Vagina (tissue), 2 donors: Measurements from ENCODE around the gene PTPRM.

Source experiments
- CTCF ChIP-seq, 3 experiments: fragments of 450-650 bp in 2 of 3; fragments of 200-600 bp in 1 of 3; sonication (generic) in 1 of 3; IDR thresholded peaks; one replicate each; pipeline ENCODE4 v1.5.1; 2017 to 2019; ENCODE audit warnings: antibody characterized with exemption in 3 of 3, mild to moderate bottlenecking in 2 of 3, moderate library complexity in 2 of 3
- POLR2A ChIP-seq, 2 donors: fragments of 450-650 bp; IDR thresholded peaks; one replicate each; pipeline ENCODE4 v1.6.1; 2017; ENCODE audit warnings: antibody characterized with exemption in 2 of 2, mild to moderate bottlenecking in 2 of 2, moderate library complexity in 2 of 2

DNA sequence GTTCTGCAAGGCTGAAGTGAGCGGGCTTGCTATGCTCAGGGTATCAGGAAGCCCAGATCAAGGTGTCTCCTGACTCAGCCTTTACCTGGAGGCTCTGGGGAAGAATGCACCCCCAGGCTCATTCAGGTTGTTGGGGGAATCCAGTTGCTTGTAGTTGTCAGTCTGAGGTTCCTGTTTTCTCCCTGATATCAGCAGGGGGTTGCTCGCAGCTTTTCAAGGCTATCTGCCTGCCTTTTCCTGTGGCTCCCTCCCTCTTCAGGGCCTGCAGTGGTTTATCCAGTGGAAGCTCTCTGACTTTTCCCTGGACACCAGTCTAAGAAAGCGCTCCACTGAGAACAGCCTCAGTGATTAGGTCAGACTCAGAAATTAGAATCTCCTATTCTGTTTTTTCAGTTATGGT is 116.6 kb downstream of the PTPRM start:
- TF ChIP-seq POLR2A (IDR thresholded peaks at IDR 0.05): no peak
- TF ChIP-seq CTCF (IDR thresholded peaks at IDR 0.05): no peak
